ENCODE data around the gene CYP1A2.
"Not testable (repeated sequence)": the region's sequence is repeated elsewhere in the genome, so short reads cannot be mapped to it uniquely, and the experiment has no call there.

Gene CYP1A2

GRCh38 chr15:74748322-74748946 lies at the start of gene CYP1A2:
Gene CYP1A2, plus strand, starts transcription at chr15:74748845. Its CDS starts 894 bp downstream, at chr15:74749739.
- DNase-seq (ENCODE audit: low read depth in 2 of 2), result no peak

- no peak for DNase-seq (ENCODE audit: low read depth in 2 of 2)
These were observed 39.6 kb upstream of the CYP1A2 start for GRCh38 chr15:74709011-74709410.

GRCh38 chr15:74709892-74710291 lies 38.8 kb upstream of the CYP1A2 start:
- no peak for DNase-seq (ENCODE audit: low read depth in 2 of 2)

GRCh38 chr15:74710319-74711094 lies 38.1 kb upstream of the CYP1A2 start:
- DNase-seq (ENCODE audit: low read depth in 2 of 2), result no peak

- DNase-seq (ENCODE audit: low read depth in 2 of 2), result no peak
These were observed 36.3 kb upstream of the CYP1A2 start for GRCh38 chr15:74712311-74712710.

- DNase-seq (ENCODE audit: low read depth in 2 of 2), result no peak
These were observed 32.0 kb upstream of the CYP1A2 start for GRCh38 chr15:74716651-74717050.

GRCh38 chr15:74722591-74722990 lies 26.1 kb upstream of the CYP1A2 start:
- no peak for DNase-seq (ENCODE audit: low read depth in 2 of 2)

GRCh38 chr15:74723187-74723586 lies 25.5 kb upstream of the CYP1A2 start:
- DNase-seq (ENCODE audit: low read depth in 2 of 2), result no peak

- no peak for DNase-seq (ENCODE audit: low read depth in 2 of 2)
These were observed 24.8 kb upstream of the CYP1A2 start for GRCh38 chr15:74723754-74724334.

- DNase-seq (ENCODE audit: low read depth in 2 of 2), result no peak
These were observed 23.9 kb upstream of the CYP1A2 start for GRCh38 chr15:74724570-74725224.

- peak; percentile 18 to 29 for DNase-seq (ENCODE audit: low read depth in 2 of 2)
These were observed 23.3 kb upstream of the CYP1A2 start, which contains the start of gene CYP1A1 for GRCh38 chr15:74725225-74725774. Gene CYP1A1, minus strand, starts transcription at chr15:74725528. Its CDS starts 2,431 bp downstream, at chr15:74723097.

GRCh38 chr15:74725845-74726773 lies 22.5 kb upstream of the CYP1A2 start:
- DNase-seq (ENCODE audit: low read depth in 2 of 2), result peak; percentile 41 to 42

- no peak for DNase-seq (ENCODE audit: low read depth in 2 of 2)
These were observed 21.9 kb upstream of the CYP1A2 start for GRCh38 chr15:74726774-74727164.

GRCh38 chr15:74727727-74728126 lies 20.9 kb upstream of the CYP1A2 start:
- DNase-seq (ENCODE audit: low read depth in 2 of 2), result no peak

GRCh38 chr15:74728699-74729098 lies 19.9 kb upstream of the CYP1A2 start:
- DNase-seq (ENCODE audit: low read depth in 2 of 2), result not testable (repeated sequence)

- DNase-seq (ENCODE audit: low read depth in 2 of 2), result not testable (repeated sequence)
These were observed 19.3 kb upstream of the CYP1A2 start for GRCh38 chr15:74729372-74729771.

- no peak for DNase-seq (ENCODE audit: low read depth in 2 of 2)
These were observed 17.9 kb upstream of the CYP1A2 start for GRCh38 chr15:74730619-74731316.

GRCh38 chr15:74732846-74733245 lies 15.8 kb upstream of the CYP1A2 start:
- DNase-seq (ENCODE audit: low read depth in 2 of 2), result no peak

- no peak for DNase-seq (ENCODE audit: low read depth in 2 of 2)
These were observed 15.4 kb upstream of the CYP1A2 start for GRCh38 chr15:74733269-74733668.

- DNase-seq (ENCODE audit: low read depth in 2 of 2), result no peak
These were observed 13.3 kb upstream of the CYP1A2 start for GRCh38 chr15:74735305-74735704.
